ENCODE results near the gene NSD1.

DNA sequence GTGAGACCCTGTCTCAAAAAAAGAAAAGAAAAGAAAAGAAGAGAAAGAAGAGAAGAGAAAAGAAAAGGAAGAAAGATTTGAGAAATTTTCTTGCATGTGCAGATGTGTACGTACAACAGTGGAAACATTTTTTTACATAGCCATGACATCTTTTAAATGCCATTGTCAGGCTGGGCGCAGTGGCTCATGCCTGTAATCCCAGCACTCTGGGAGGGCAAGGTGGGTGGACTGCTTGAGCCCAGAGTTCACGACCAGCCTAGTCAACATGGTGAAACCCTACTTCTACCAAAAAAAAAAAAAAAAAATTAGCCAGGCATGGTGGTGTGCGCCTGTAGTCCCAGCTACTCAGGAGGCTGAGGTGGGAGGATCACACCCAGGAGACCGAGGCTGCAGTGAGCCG lies 211.3 kb downstream of the NSD1 start:
- TF ChIP-seq, protein P1, sequence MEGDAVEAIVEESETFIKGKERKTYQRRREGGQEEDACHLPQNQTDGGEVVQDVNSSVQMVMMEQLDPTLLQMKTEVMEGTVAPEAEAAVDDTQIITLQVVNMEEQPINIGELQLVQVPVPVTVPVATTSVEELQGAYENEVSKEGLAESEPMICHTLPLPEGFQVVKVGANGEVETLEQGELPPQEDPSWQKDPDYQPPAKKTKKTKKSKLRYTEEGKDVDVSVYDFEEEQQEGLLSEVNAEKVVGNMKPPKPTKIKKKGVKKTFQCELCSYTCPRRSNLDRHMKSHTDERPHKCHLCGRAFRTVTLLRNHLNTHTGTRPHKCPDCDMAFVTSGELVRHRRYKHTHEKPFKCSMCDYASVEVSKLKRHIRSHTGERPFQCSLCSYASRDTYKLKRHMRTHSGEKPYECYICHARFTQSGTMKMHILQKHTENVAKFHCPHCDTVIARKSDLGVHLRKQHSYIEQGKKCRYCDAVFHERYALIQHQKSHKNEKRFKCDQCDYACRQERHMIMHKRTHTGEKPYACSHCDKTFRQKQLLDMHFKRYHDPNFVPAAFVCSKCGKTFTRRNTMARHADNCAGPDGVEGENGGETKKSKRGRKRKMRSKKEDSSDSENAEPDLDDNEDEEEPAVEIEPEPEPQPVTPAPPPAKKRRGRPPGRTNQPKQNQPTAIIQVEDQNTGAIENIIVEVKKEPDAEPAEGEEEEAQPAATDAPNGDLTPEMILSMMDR (IDR thresholded peaks at IDR 0.05) = no peak
- TF ChIP-seq POLR2A (IDR thresholded peaks at IDR 0.05) (no peak), POLR2AphosphoS5 (IDR thresholded peaks at IDR 0.05) (no peak)
